ENCODE data around the gene KDM1B. TPM values are rescaled to one million over a fixed set of nuclear protein-coding genes. Genes with fewer than 3 reads are reported as not detected.

The KDM1B gene
- total and polyA plus RNA-seq, 2 donors (not counting 3 experiments of a cell fraction or from before 2014, with no cell fraction given): 3.0 to 10.8 TPM

- Histone ChIP-seq H3K4me1 (ENCODE audit: control insufficient read depth, extremely low read depth, insufficient read depth, low read length) (no peaks in the 10 kb centered on the region), H3K4me2 (ENCODE audit: insufficient read depth, low read length) (no peak overlapping the region), H3K9me1 (replicated peaks; ENCODE audit: control insufficient read depth, extremely low read depth, insufficient read depth, low read length) (no peaks in the 10 kb centered on the region), H3K79me2 (ENCODE audit: control insufficient read depth, insufficient read depth, low read length) (no peaks in the 10 kb centered on the region), H3K27me3 (ENCODE audit: control insufficient read depth in 2 of 2, insufficient read depth in 2 of 2, low read length in 2 of 2) (no peaks in the 10 kb centered on the region), H3K36me3 (ENCODE audit: control insufficient read depth in 2 of 2, extremely low read depth in 1 of 2, insufficient read depth in 2 of 2, low read length in 2 of 2) (no peaks in the 10 kb centered on the region), H3K27ac (ENCODE audit: insufficient read depth, low read depth, low read length) (no peak overlapping the region), H3K4me3 (replicated peaks in 1 of 3; ENCODE audit: insufficient read depth in 1 of 3, low read depth in 1 of 3, low read length in 3 of 3) (no peak overlapping the region), H3K9ac (replicated peaks; ENCODE audit: extremely low read depth, insufficient read depth, low read length) (no peak overlapping the region), H4K20me1 (replicated peaks; ENCODE audit: control insufficient read depth, extremely low read depth, insufficient read depth, low read length) (no peaks in the 10 kb centered on the region), H3K9me3 (replicated peaks; ENCODE audit: control insufficient read depth, insufficient read depth, low read length) (no peaks in the 10 kb centered on the region), H2AFZ (ENCODE audit: low read depth, low read length) (no peak overlapping the region)
- no peak for TF ChIP-seq POLR2A (IDR thresholded peaks at IDR 0.05; ENCODE audit: low read depth, low read length)
- TF ChIP-seq POLR2AphosphoS5 (IDR thresholded peaks at IDR 0.05; ENCODE audit: insufficient read depth, low read depth, low read length): no peak
- TF ChIP-seq EZH2 (IDR thresholded peaks at IDR 0.05; ENCODE audit: borderline replicate concordance, low read depth, low read length, severe bottlenecking): no peak
- TF ChIP-seq CTCF (IDR thresholded peaks at IDR 0.05; ENCODE audit: extremely low read depth in 1 of 2, insufficient read depth in 1 of 2, low read depth in 1 of 2, low read length in 2 of 2): no peak
- TF ChIP-seq MAX (IDR thresholded peaks at IDR 0.05; ENCODE audit: insufficient read depth, insufficient read length): no peak
- TF ChIP-seq MYC (IDR thresholded peaks at IDR 0.05; ENCODE audit: low read depth, low read length): no peak
- no peak for TF ChIP-seq GATA2 (IDR thresholded peaks at IDR 0.05; ENCODE audit: insufficient read depth, insufficient read length, low read depth, low read length)
- no peak for TF ChIP-seq JUN (IDR thresholded peaks at IDR 0.05; ENCODE audit: borderline replicate concordance, insufficient read depth, insufficient read length, low read depth)
- no peak for TF ChIP-seq FOS (IDR thresholded peaks at IDR 0.05; ENCODE audit: borderline replicate concordance, insufficient read depth, low read length)
- intact Hi-C loops (cut with micrococcal nuclease) (no loop called here), dilution Hi-C loops (cut with MboI; ENCODE audit: extremely low pct_ligation_motif_present, low sequenced_read_pairs) (no loop called here)
- ChIA-PET CTCF (interaction anchor here (1.1 kb wide), 1 partner anchor 38 kb away, joined by 4 read pairs; no protein-coding TSS in a partner anchor), POLR2A (no interaction called here)
- DNase-seq (ENCODE audit: low read depth, low spot score) (no peak), FAIRE-seq (no peak)
- no TSS peak for BruUV-seq (replicated peaks)
These were observed 63.0 kb downstream of the KDM1B start for GRCh38 chr6:18218233-18218632.
